Neural crest cell (in vitro differentiated cells): ENCODE results near the gene ZFP92. TPM values are rescaled to one million over a fixed set of nuclear protein-coding genes. Genes with fewer than 3 reads are reported as not detected.

Experiments used
- DNase-seq: peaks from one replicate; pipeline ENCODE4 v3.0.0; 2021; ENCODE audit warnings: low read depth, mixed read lengths, low spot score
- H3K27ac Mint-ChIP-seq: one replicate; pipeline ENCODE4 v1.8.0; 2021; ENCODE audit warnings: mild to moderate bottlenecking, mixed read lengths; ENCODE audit not compliant: unreplicated experiment
- H3K27me3 Mint-ChIP-seq: 2 replicates; pipeline ENCODE4 v1.8.0; 2021; ENCODE audit warnings: low read depth, mild to moderate bottlenecking, mixed read lengths
- H3K36me3 Mint-ChIP-seq: 2 replicates; pipeline ENCODE4 v1.8.0; 2021; ENCODE audit warnings: low read depth, mild to moderate bottlenecking, mixed read lengths
- H3K4me1 Mint-ChIP-seq: 2 replicates; pipeline ENCODE4 v1.8.0; 2021; ENCODE audit warnings: mixed read lengths
- H3K4me3 Mint-ChIP-seq: one replicate; pipeline ENCODE4 v1.8.0; 2021; ENCODE audit warnings: mild to moderate bottlenecking, mixed read lengths
- H3K9me3 Mint-ChIP-seq: 2 replicates; pipeline ENCODE4 v1.8.0; 2021; ENCODE audit warnings: mixed read lengths
- CTCF ChIP-seq: fragments of 200-600 bp; sonication (generic); conservative IDR thresholded peaks from 2 replicates; pipeline ENCODE4 v1.5.0; 2021; ENCODE audit warnings: antibody characterized with exemption, mild to moderate bottlenecking
- total RNA-seq: library from RNA; stranded (reverse); gene quantifications from 2 replicates; pipeline ENCODE4 v1.2.1, GENCODE V29; 2021

Gene ZFP92
- total RNA-seq, 1 donor from 2014 or later: 0.23 TPM

- no peak for DNase-seq
- H3K36me3 Mint-ChIP-seq: no peaks in the 10 kb centered on the region
- H3K27ac Mint-ChIP-seq: no peak overlapping the region
- no peak overlapping the region for H3K4me3 Mint-ChIP-seq
- peaks cover 8% of the 10 kb centered on the region for H3K9me3 Mint-ChIP-seq
- no peaks in the 10 kb centered on the region for H3K27me3 Mint-ChIP-seq
- no peaks in the 10 kb centered on the region for H3K4me1 Mint-ChIP-seq
- no peak for TF ChIP-seq CTCF
These were observed 33.5 kb upstream of the ZFP92 start for GRCh38 chrX:153377727-153378126.

GRCh38 chrX:153378607-153379006 lies 32.7 kb upstream of the ZFP92 start:
- no peak for TF ChIP-seq CTCF
- peaks cover 8% of the 10 kb centered on the region for H3K9me3 Mint-ChIP-seq
- no peaks in the 10 kb centered on the region for H3K36me3 Mint-ChIP-seq
- H3K27ac Mint-ChIP-seq: no peak overlapping the region
- no peaks in the 10 kb centered on the region for H3K27me3 Mint-ChIP-seq
- no peak for DNase-seq
- no peak overlapping the region for H3K4me3 Mint-ChIP-seq
- no peaks in the 10 kb centered on the region for H3K4me1 Mint-ChIP-seq

- Mint-ChIP-seq H3K4me3 (no peak overlapping the region), H3K36me3 (no peaks in the 10 kb centered on the region), H3K9me3 (peaks cover 8% of the 10 kb centered on the region), H3K27me3 (no peaks in the 10 kb centered on the region), H3K27ac (no peak overlapping the region), H3K4me1 (no peaks in the 10 kb centered on the region)
- no peak for DNase-seq
- no peak for TF ChIP-seq CTCF
These were observed 31.8 kb upstream of the ZFP92 start for GRCh38 chrX:153379508-153379907.

- Mint-ChIP-seq H3K36me3 (no peaks in the 10 kb centered on the region), H3K27me3 (no peaks in the 10 kb centered on the region), H3K4me3 (no peak overlapping the region), H3K27ac (no peak overlapping the region), H3K9me3 (peaks cover 8% of the 10 kb centered on the region), H3K4me1 (no peaks in the 10 kb centered on the region)
- no peak for TF ChIP-seq CTCF
- no peak for DNase-seq
These were observed 31.2 kb upstream of the ZFP92 start for GRCh38 chrX:153379971-153380581.

- H3K27me3 Mint-ChIP-seq: no peaks in the 10 kb centered on the region
- no peaks in the 10 kb centered on the region for H3K4me1 Mint-ChIP-seq
- no peak for DNase-seq
- no peak overlapping the region for H3K27ac Mint-ChIP-seq
- H3K36me3 Mint-ChIP-seq: no peaks in the 10 kb centered on the region
- H3K4me3 Mint-ChIP-seq: no peak overlapping the region
- TF ChIP-seq CTCF: no peak
- peaks cover 8% of the 10 kb centered on the region for H3K9me3 Mint-ChIP-seq
These were observed 30.6 kb upstream of the ZFP92 start for GRCh38 chrX:153380691-153381090.
